ENCODE results near the gene PPP1R12B.
A peak's percentile ranks its signal among the peaks of the same experiment; 100 is the strongest.

PPP1R12B gene

GRCh38 chr1:202348509-202349205 lies at the start of gene PPP1R12B:
PPP1R12B (plus strand) TSS chr1:202348699; CDS start chr1:202348852, 153 bp downstream.
- Mint-ChIP-seq H3K4me1 (peaks cover 30% of the 10 kb centered on the region), H3K36me3 (peaks cover 6% of the 10 kb centered on the region), H3K27ac (peak within 1 kb of the TSS; percentile 96), H3K9me3 (no peaks in the 10 kb centered on the region), H3K4me3 (peak within 1 kb of the TSS; percentile 98)
- ATAC-seq (peak; percentile 100), DNase-seq (ENCODE audit: low spot score in 2 of 2) (peak; percentile 87 to 96)

GRCh38 chr1:202302166-202302565 lies 46.3 kb upstream of the PPP1R12B start:
- no peaks in the 10 kb centered on the region for H3K9me3 Mint-ChIP-seq
- no peak overlapping the region for H3K27ac Mint-ChIP-seq
- H3K4me1 Mint-ChIP-seq, result no peaks in the 10 kb centered on the region
- no peak for ATAC-seq
- peaks cover 5% of the 10 kb centered on the region for H3K36me3 Mint-ChIP-seq
- no peak for DNase-seq (ENCODE audit: low spot score in 2 of 2)
- no peak overlapping the region for H3K4me3 Mint-ChIP-seq

GRCh38 chr1:202304375-202304774 lies 44.1 kb upstream of the PPP1R12B start:
- H3K36me3 Mint-ChIP-seq, result peaks cover 5% of the 10 kb centered on the region
- no peaks in the 10 kb centered on the region for H3K9me3 Mint-ChIP-seq
- H3K27ac Mint-ChIP-seq, result peak overlapping the region; percentile 75

GRCh38 chr1:202305168-202305567 lies 43.3 kb upstream of the PPP1R12B start:
- Mint-ChIP-seq H3K27ac (no peak overlapping the region), H3K36me3 (peaks cover 5% of the 10 kb centered on the region), H3K4me1 (no peaks in the 10 kb centered on the region), H3K9me3 (no peaks in the 10 kb centered on the region), H3K4me3 (no peak overlapping the region)
- ATAC-seq (no peak), DNase-seq (ENCODE audit: low spot score in 2 of 2) (no peak)

More at GRCh38 chr1:202304375-202304774, 44.1 kb upstream of the PPP1R12B start:
- Mint-ChIP-seq H3K4me3 (no peak overlapping the region), H3K4me1 (no peaks in the 10 kb centered on the region)
- DNase-seq (ENCODE audit: low spot score in 2 of 2) (no peak), ATAC-seq (no peak)

- Mint-ChIP-seq H3K4me1 (no peaks in the 10 kb centered on the region), H3K27ac (peak overlapping the region; percentile 20), H3K9me3 (no peaks in the 10 kb centered on the region), H3K4me3 (no peak overlapping the region), H3K36me3 (peaks cover 5% of the 10 kb centered on the region)
- ATAC-seq (no peak), DNase-seq (ENCODE audit: low spot score in 2 of 2) (no peak)
Measured at GRCh38 chr1:202306535-202307345, 41.8 kb upstream of the PPP1R12B start.

GRCh38 chr1:202310071-202310725 lies 38.3 kb upstream of the PPP1R12B start:
- Mint-ChIP-seq H3K36me3 (no peaks in the 10 kb centered on the region), H3K4me3 (no peak overlapping the region), H3K27ac (peak overlapping the region; percentile 68), H3K4me1 (no peaks in the 10 kb centered on the region), H3K9me3 (no peaks in the 10 kb centered on the region)
- ATAC-seq, result no peak
- no peak for DNase-seq (ENCODE audit: low spot score in 2 of 2)

GRCh38 chr1:202310746-202311145 lies 37.8 kb upstream of the PPP1R12B start:
- Mint-ChIP-seq H3K36me3 (no peaks in the 10 kb centered on the region), H3K27ac (peak overlapping the region; percentile 68), H3K9me3 (no peaks in the 10 kb centered on the region), H3K4me3 (no peak overlapping the region), H3K4me1 (no peaks in the 10 kb centered on the region)
- DNase-seq (ENCODE audit: low spot score in 2 of 2) (no peak), ATAC-seq (no peak)

GRCh38 chr1:202311875-202312635 lies 36.4 kb upstream of the PPP1R12B start:
- H3K4me3 Mint-ChIP-seq, result no peak overlapping the region
- no peaks in the 10 kb centered on the region for H3K9me3 Mint-ChIP-seq
- no peak overlapping the region for H3K27ac Mint-ChIP-seq
- H3K36me3 Mint-ChIP-seq, result no peaks in the 10 kb centered on the region
- ATAC-seq (no peak), DNase-seq (ENCODE audit: low spot score in 2 of 2) (no peak)
- H3K4me1 Mint-ChIP-seq, result no peaks in the 10 kb centered on the region

GRCh38 chr1:202315576-202316168 lies 32.8 kb upstream of the PPP1R12B start:
- H3K27ac Mint-ChIP-seq, result peak overlapping the region; percentile 26
- no peaks in the 10 kb centered on the region for H3K36me3 Mint-ChIP-seq
- DNase-seq (ENCODE audit: low spot score in 2 of 2) (peak; percentile 63 to 83), ATAC-seq (peak; percentile 77)
- no peaks in the 10 kb centered on the region for H3K4me1 Mint-ChIP-seq
- no peaks in the 10 kb centered on the region for H3K9me3 Mint-ChIP-seq
- H3K4me3 Mint-ChIP-seq, result no peak overlapping the region

- Mint-ChIP-seq H3K36me3 (no peaks in the 10 kb centered on the region), H3K4me3 (no peak overlapping the region), H3K9me3 (no peaks in the 10 kb centered on the region), H3K4me1 (no peaks in the 10 kb centered on the region), H3K27ac (no peak overlapping the region)
- ATAC-seq (no peak), DNase-seq (ENCODE audit: low spot score in 2 of 2) (no peak)
Measured at GRCh38 chr1:202316186-202316585, 32.3 kb upstream of the PPP1R12B start.

GRCh38 chr1:202317941-202318925 lies 30.3 kb upstream of the PPP1R12B start:
- no peaks in the 10 kb centered on the region for H3K36me3 Mint-ChIP-seq
- DNase-seq (ENCODE audit: low spot score in 2 of 2) (no peak), ATAC-seq (no peak)
- no peaks in the 10 kb centered on the region for H3K9me3 Mint-ChIP-seq
- no peaks in the 10 kb centered on the region for H3K4me1 Mint-ChIP-seq
- peak overlapping the region; percentile 40 for H3K27ac Mint-ChIP-seq
- no peak overlapping the region for H3K4me3 Mint-ChIP-seq

- Mint-ChIP-seq H3K9me3 (no peaks in the 10 kb centered on the region), H3K27ac (peak overlapping the region; percentile 50), H3K36me3 (no peaks in the 10 kb centered on the region), H3K4me1 (no peaks in the 10 kb centered on the region), H3K4me3 (peak overlapping the region; percentile 7)
- no peak for DNase-seq (ENCODE audit: low spot score in 2 of 2)
- ATAC-seq, result peak; percentile 71
Measured at GRCh38 chr1:202319381-202320080, 29.0 kb upstream of the PPP1R12B start.

- H3K27ac Mint-ChIP-seq, result peak overlapping the region; percentile 50
- H3K4me1 Mint-ChIP-seq, result no peaks in the 10 kb centered on the region
- peak overlapping the region; percentile 7 for H3K4me3 Mint-ChIP-seq
- no peak for DNase-seq (ENCODE audit: low spot score in 2 of 2)
- ATAC-seq, result no peak
- H3K9me3 Mint-ChIP-seq, result no peaks in the 10 kb centered on the region
- H3K36me3 Mint-ChIP-seq, result no peaks in the 10 kb centered on the region
Measured at GRCh38 chr1:202320081-202320405, 28.5 kb upstream of the PPP1R12B start.

All from stimulated activated effector memory CD8-positive, alpha-beta T cell treated with anti-CD3 and anti-CD28 coated beads, Interleukin-12 subunit alpha, Interleukin-12 subunit beta, amount 100 ng/mL, for 72 hours (primary cell).